ENCODE data around the gene HSPG2.

The HSPG2 gene

DNA sequence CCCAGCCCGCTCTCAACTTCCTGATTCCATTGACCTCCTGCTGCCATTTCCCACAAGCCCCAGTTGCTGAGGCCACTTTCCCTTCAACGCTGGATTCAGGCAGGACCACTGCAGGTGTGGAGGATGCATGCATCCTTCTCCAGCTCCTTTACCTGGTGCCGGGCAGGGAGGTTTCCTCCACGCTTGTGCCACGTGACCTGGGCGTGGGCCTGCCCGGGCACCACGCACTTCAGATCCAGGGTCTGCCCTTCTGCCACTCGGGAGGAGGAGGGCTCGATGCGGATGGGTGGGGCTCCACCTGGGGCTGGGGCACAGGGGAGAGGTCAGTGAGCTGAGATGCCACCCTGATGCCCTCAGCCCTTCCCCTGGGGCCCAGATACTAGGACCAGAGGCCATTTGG lies 93.1 kb downstream of the HSPG2 start:
- TF ChIP-seq, protein P1, sequence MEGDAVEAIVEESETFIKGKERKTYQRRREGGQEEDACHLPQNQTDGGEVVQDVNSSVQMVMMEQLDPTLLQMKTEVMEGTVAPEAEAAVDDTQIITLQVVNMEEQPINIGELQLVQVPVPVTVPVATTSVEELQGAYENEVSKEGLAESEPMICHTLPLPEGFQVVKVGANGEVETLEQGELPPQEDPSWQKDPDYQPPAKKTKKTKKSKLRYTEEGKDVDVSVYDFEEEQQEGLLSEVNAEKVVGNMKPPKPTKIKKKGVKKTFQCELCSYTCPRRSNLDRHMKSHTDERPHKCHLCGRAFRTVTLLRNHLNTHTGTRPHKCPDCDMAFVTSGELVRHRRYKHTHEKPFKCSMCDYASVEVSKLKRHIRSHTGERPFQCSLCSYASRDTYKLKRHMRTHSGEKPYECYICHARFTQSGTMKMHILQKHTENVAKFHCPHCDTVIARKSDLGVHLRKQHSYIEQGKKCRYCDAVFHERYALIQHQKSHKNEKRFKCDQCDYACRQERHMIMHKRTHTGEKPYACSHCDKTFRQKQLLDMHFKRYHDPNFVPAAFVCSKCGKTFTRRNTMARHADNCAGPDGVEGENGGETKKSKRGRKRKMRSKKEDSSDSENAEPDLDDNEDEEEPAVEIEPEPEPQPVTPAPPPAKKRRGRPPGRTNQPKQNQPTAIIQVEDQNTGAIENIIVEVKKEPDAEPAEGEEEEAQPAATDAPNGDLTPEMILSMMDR (IDR thresholded peaks at IDR 0.05; ENCODE audit: insufficient read depth, low read length, poor library complexity, severe bottlenecking) = no peak
- Histone ChIP-seq H2AFZ (ENCODE audit: low read depth, low read length, severe bottlenecking) (no peak overlapping the region), H3K4me3 (ENCODE audit: insufficient read depth, low read length, poor library complexity, severe bottlenecking) (no peak overlapping the region), H3K4me2 (ENCODE audit: low read depth, low read length, poor library complexity, severe bottlenecking) (no peak overlapping the region), H3K9ac (ENCODE audit: low read length) (no peak overlapping the region), H4K20me1 (ENCODE audit: low read depth, low read length) (no peaks in the 10 kb centered on the region), H3K9me3 (ENCODE audit: insufficient read depth, low read length) (no peaks in the 10 kb centered on the region), H3F3A (ENCODE audit: insufficient read depth) (no peaks in the 10 kb centered on the region), H3K9me2 (replicated peaks; ENCODE audit: insufficient read depth, low read length) (no peaks in the 10 kb centered on the region), H3K36me3 (ENCODE audit: low read length) (no peaks in the 10 kb centered on the region), H3K79me2 (ENCODE audit: insufficient read depth, low read length) (no peaks in the 10 kb centered on the region), H3K27me3 (ENCODE audit: low read length) (no peaks in the 10 kb centered on the region), H3K27ac (ENCODE audit: low read depth, low read length) (no peak overlapping the region)

DNA sequence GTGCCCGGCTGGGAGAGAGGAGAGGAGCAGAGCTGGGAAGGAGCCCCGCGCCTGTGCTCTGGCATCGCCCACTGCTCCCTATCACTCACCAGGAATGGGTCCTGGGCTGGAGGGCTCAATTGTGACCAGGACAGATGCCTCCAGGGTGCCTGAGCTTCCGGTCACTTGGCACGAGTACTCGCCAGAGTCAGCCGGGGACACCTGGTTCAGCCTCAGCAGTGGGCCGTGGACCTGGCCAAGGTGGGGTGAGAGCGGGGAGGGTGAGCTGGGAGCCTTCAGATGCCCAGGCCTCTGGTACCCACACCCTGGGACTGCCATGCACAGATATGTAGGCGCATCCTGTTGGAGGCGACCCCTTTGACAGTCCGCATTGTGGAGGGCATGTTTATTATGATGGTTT lies 93.9 kb downstream of the HSPG2 start:
- Histone ChIP-seq H3K9ac (ENCODE audit: low read length) (no peak overlapping the region), H3F3A (ENCODE audit: insufficient read depth) (no peaks in the 10 kb centered on the region), H3K27ac (ENCODE audit: low read depth, low read length) (no peak overlapping the region), H2AFZ (ENCODE audit: low read depth, low read length, severe bottlenecking) (no peak overlapping the region), H3K4me2 (ENCODE audit: low read depth, low read length, poor library complexity, severe bottlenecking) (no peak overlapping the region), H3K79me2 (ENCODE audit: insufficient read depth, low read length) (no peaks in the 10 kb centered on the region), H3K9me3 (ENCODE audit: insufficient read depth, low read length) (no peaks in the 10 kb centered on the region), H3K36me3 (ENCODE audit: low read length) (no peaks in the 10 kb centered on the region), H3K27me3 (ENCODE audit: low read length) (no peaks in the 10 kb centered on the region), H3K4me3 (ENCODE audit: insufficient read depth, low read length, poor library complexity, severe bottlenecking) (no peak overlapping the region), H3K9me2 (replicated peaks; ENCODE audit: insufficient read depth, low read length) (no peaks in the 10 kb centered on the region), H4K20me1 (ENCODE audit: low read depth, low read length) (no peaks in the 10 kb centered on the region)
- no peak for TF ChIP-seq EZH2phosphoT487 (conservative IDR thresholded peaks at IDR 0.05; ENCODE audit: low read length)
- TF ChIP-seq, protein P1 (IDR thresholded peaks at IDR 0.05; ENCODE audit: insufficient read depth, low read length, poor library complexity, severe bottlenecking) = no peak

- TF ChIP-seq, protein P1 (IDR thresholded peaks at IDR 0.05; ENCODE audit: insufficient read depth, low read length, poor library complexity, severe bottlenecking) = no peak
- no peak for TF ChIP-seq EZH2phosphoT487 (conservative IDR thresholded peaks at IDR 0.05; ENCODE audit: low read length)
- H3K27ac ChIP-seq (ENCODE audit: low read depth, low read length) = no peak overlapping the region
- H2AFZ ChIP-seq (ENCODE audit: low read depth, low read length, severe bottlenecking) = no peak overlapping the region
- no peaks in the 10 kb centered on the region for H3K9me3 ChIP-seq (ENCODE audit: insufficient read depth, low read length)
- H3K9me2 ChIP-seq (replicated peaks; ENCODE audit: insufficient read depth, low read length) = no peaks in the 10 kb centered on the region
- H3K4me3 ChIP-seq (ENCODE audit: insufficient read depth, low read length, poor library complexity, severe bottlenecking) = no peak overlapping the region
- no peaks in the 10 kb centered on the region for H3K36me3 ChIP-seq (ENCODE audit: low read length)
- no peaks in the 10 kb centered on the region for H4K20me1 ChIP-seq (ENCODE audit: low read depth, low read length)
- H3K27me3 ChIP-seq (ENCODE audit: low read length) = no peaks in the 10 kb centered on the region
- no peaks in the 10 kb centered on the region for H3K79me2 ChIP-seq (ENCODE audit: insufficient read depth, low read length)
- no peak overlapping the region for H3K4me2 ChIP-seq (ENCODE audit: low read depth, low read length, poor library complexity, severe bottlenecking)
- no peaks in the 10 kb centered on the region for H3F3A ChIP-seq (ENCODE audit: insufficient read depth)
- no peak overlapping the region for H3K9ac ChIP-seq (ENCODE audit: low read length)
These were observed 94.4 kb downstream of the HSPG2 start for GRCh38 chr1:21842606-21843162.

All from SU-DHL-6 (cell line).